Astrocyte (in vitro differentiated cells and primary cell): ENCODE results near the gene SRRM1. TPM values are rescaled to one million over a fixed set of nuclear protein-coding genes. Genes with fewer than 3 reads are reported as not detected.
"Not testable (repeated sequence)": the region's sequence is repeated elsewhere in the genome, so short reads cannot be mapped to it uniquely, and the experiment has no call there.

Experiments
- DNase-seq: peaks from one replicate; pipeline ENCODE4 v3.0.0-alpha.2; 2010; ENCODE audit warnings: low read depth
- FAIRE-seq: peaks from 2 replicates; lab custom pipeline; 2011; peaks lifted over from hg19 to GRCh38; lab: Jason Lieb, UNC
- H2AFZ ChIP-seq: 2 replicates; pipeline ENCODE4 v1.6.0; 2012; ENCODE audit warnings: low read depth, low read length, inconsistent platforms
- H3K27ac ChIP-seq: 2 replicates; pipeline ENCODE4 v1.5.1; 2011; ENCODE audit warnings: low read depth, low read length, inconsistent platforms
- H3K27me3 ChIP-seq: 2 replicates; pipeline ENCODE4 v1.6.0; 2011; ENCODE audit warnings: low read length, inconsistent platforms; ENCODE audit not compliant: insufficient read depth
- H3K36me3 ChIP-seq: 2 replicates; pipeline ENCODE4 v1.5.1; 2011; ENCODE audit warnings: low read length, inconsistent platforms; ENCODE audit not compliant: insufficient read depth
- H3K4me1 ChIP-seq: 2 replicates; pipeline ENCODE4 v1.5.1; 2011; ENCODE audit warnings: low read length, inconsistent platforms; ENCODE audit not compliant: insufficient read depth
- H3K4me2 ChIP-seq: 2 replicates; pipeline ENCODE4 v1.6.0; 2012; ENCODE audit warnings: low read length, inconsistent platforms
- H3K4me3 ChIP-seq: 2 replicates; pipeline ENCODE4 v1.5.1; 2011; ENCODE audit warnings: low read depth, mild to moderate bottlenecking, low read length, inconsistent platforms; ENCODE audit not compliant: insufficient read depth
- H3K79me2 ChIP-seq: 2 replicates; pipeline ENCODE4 v1.6.0; 2012; ENCODE audit warnings: mild to moderate bottlenecking, low read length, inconsistent platforms; ENCODE audit not compliant: insufficient read depth
- H3K9ac ChIP-seq: 2 replicates; pipeline ENCODE4 v1.6.0; 2012; ENCODE audit warnings: mild to moderate bottlenecking, low read length, inconsistent platforms
- H3K9me3 ChIP-seq: 2 replicates; pipeline ENCODE4 v1.5.1; 2012; ENCODE audit warnings: low read depth, mild to moderate bottlenecking, low read length, inconsistent platforms; ENCODE audit not compliant: insufficient read depth
- H4K20me1 ChIP-seq: 2 replicates; pipeline ENCODE4 v1.6.0; 2012; ENCODE audit warnings: low read length, inconsistent platforms; ENCODE audit not compliant: insufficient read depth
- H3K27ac Mint-ChIP-seq: one replicate; pipeline ENCODE4 v1.8.0; 2021; ENCODE audit warnings: mild to moderate bottlenecking, mixed read lengths; ENCODE audit not compliant: unreplicated experiment
- H3K27me3 Mint-ChIP-seq: one replicate; pipeline ENCODE4 v1.8.0; 2021; ENCODE audit warnings: low read depth, mixed read lengths; ENCODE audit not compliant: unreplicated experiment
- H3K36me3 Mint-ChIP-seq: one replicate; pipeline ENCODE4 v1.8.0; 2021; ENCODE audit warnings: low read depth, mixed read lengths; ENCODE audit not compliant: unreplicated experiment
- H3K4me1 Mint-ChIP-seq: one replicate; pipeline ENCODE4 v1.8.0; 2021; ENCODE audit warnings: low read depth, mixed read lengths; ENCODE audit not compliant: unreplicated experiment
- H3K4me3 Mint-ChIP-seq: one replicate; pipeline ENCODE4 v1.8.0; 2021; ENCODE audit warnings: mild to moderate bottlenecking, moderate library complexity, mixed read lengths; ENCODE audit not compliant: unreplicated experiment
- H3K9me3 Mint-ChIP-seq: one replicate; pipeline ENCODE4 v1.8.0; 2021; ENCODE audit warnings: mild to moderate bottlenecking, mixed read lengths; ENCODE audit not compliant: unreplicated experiment
- CTCF ChIP-seq: IDR thresholded peaks from 2 replicates; pipeline ENCODE4 v1.5.1; 2011; ENCODE audit warnings: low read depth, mild to moderate bottlenecking, inconsistent platforms, low read length, moderate library complexity; ENCODE audit not compliant: insufficient read depth
- EZH2 ChIP-seq: IDR thresholded peaks from 2 replicates; pipeline ENCODE4 v1.6.1; 2012; ENCODE audit warnings: mild to moderate bottlenecking, low read length, inconsistent platforms; ENCODE audit not compliant: insufficient read depth
- total RNA-seq: library from RNA; stranded (reverse); gene quantifications from 2 replicates; pipeline ENCODE4 v1.2.1, GENCODE V29; 2021

SRRM1 gene
- total RNA-seq, 1 donor from 2014 or later = 138 TPM

- no peaks in the 10 kb centered on the region for H3K9me3 ChIP-seq
- Mint-ChIP-seq H3K4me1 (peaks cover 7% of the 10 kb centered on the region), H3K4me3 (no peak overlapping the region), H3K36me3 (peaks cover 13% of the 10 kb centered on the region), H3K9me3 (no peaks in the 10 kb centered on the region), H3K27ac (no peak overlapping the region), H3K27me3 (no peaks in the 10 kb centered on the region)
- no peak for DNase-seq
- H3K9ac ChIP-seq = no peak overlapping the region
- peaks cover 51% of the 10 kb centered on the region for H4K20me1 ChIP-seq
- H3K4me3 ChIP-seq = no peak overlapping the region
- H3K4me1 ChIP-seq = no peaks in the 10 kb centered on the region
- H2AFZ ChIP-seq = no peak overlapping the region
- no peak overlapping the region for H3K27ac ChIP-seq
- TF ChIP-seq EZH2 (no peak), CTCF (no peak)
- peaks cover 83% of the 10 kb centered on the region for H3K79me2 ChIP-seq
- no peaks in the 10 kb centered on the region for H3K27me3 ChIP-seq
- FAIRE-seq = peak; percentile 13
- no peak overlapping the region for H3K4me2 ChIP-seq
- H3K36me3 ChIP-seq = peaks cover 82% of the 10 kb centered on the region
Measured at GRCh38 chr1:24659993-24660665, 17.0 kb downstream of the SRRM1 start.

- no peak for TF ChIP-seq EZH2
- Histone ChIP-seq H3K4me1 (no peaks in the 10 kb centered on the region), H3K79me2 (peaks cover 47% of the 10 kb centered on the region), H3K4me2 (no peak overlapping the region), H3K9ac (no peak overlapping the region), H3K9me3 (no peaks in the 10 kb centered on the region), H3K36me3 (peaks cover 80% of the 10 kb centered on the region), H4K20me1 (peaks cover 38% of the 10 kb centered on the region), H3K27ac (no peak overlapping the region), H2AFZ (no peak overlapping the region), H3K4me3 (no peak overlapping the region), H3K27me3 (no peaks in the 10 kb centered on the region)
- Mint-ChIP-seq H3K4me3 (no peak overlapping the region), H3K4me1 (peaks cover 7% of the 10 kb centered on the region), H3K36me3 (peaks cover 17% of the 10 kb centered on the region), H3K9me3 (no peaks in the 10 kb centered on the region), H3K27ac (no peak overlapping the region), H3K27me3 (no peaks in the 10 kb centered on the region)
- no peak for FAIRE-seq
- DNase-seq = no peak
Measured at GRCh38 chr1:24664507-24665033, 21.5 kb downstream of the SRRM1 start.

GRCh38 chr1:24666794-24667193 is 23.7 kb downstream of the SRRM1 start:
- Mint-ChIP-seq H3K9me3 (no peaks in the 10 kb centered on the region), H3K4me3 (no peak overlapping the region), H3K27ac (no peak overlapping the region), H3K4me1 (peaks cover 9% of the 10 kb centered on the region), H3K27me3 (no peaks in the 10 kb centered on the region), H3K36me3 (peaks cover 17% of the 10 kb centered on the region)
- Histone ChIP-seq H3K4me2 (no peak overlapping the region), H3K27me3 (no peaks in the 10 kb centered on the region), H3K9ac (no peak overlapping the region), H4K20me1 (peaks cover 23% of the 10 kb centered on the region), H3K79me2 (peaks cover 32% of the 10 kb centered on the region), H3K36me3 (peaks cover 80% of the 10 kb centered on the region), H3K4me3 (no peak overlapping the region), H3K4me1 (no peaks in the 10 kb centered on the region), H2AFZ (no peak overlapping the region), H3K27ac (no peak overlapping the region), H3K9me3 (no peaks in the 10 kb centered on the region)
- no peak for TF ChIP-seq CTCF
- TF ChIP-seq EZH2 = no peak
- FAIRE-seq (no peak), DNase-seq (no peak)

GRCh38 chr1:24671372-24671771 is 28.3 kb downstream of the SRRM1 start:
- not testable (repeated sequence) for H3K27me3 Mint-ChIP-seq, H3K4me3 Mint-ChIP-seq, H3K4me1 ChIP-seq, H3K79me2 ChIP-seq, H3K27ac ChIP-seq, DNase-seq, H3K4me3 ChIP-seq, H2AFZ ChIP-seq, H3K9me3 Mint-ChIP-seq, H3K9ac ChIP-seq, H3K27me3 ChIP-seq, H3K4me2 ChIP-seq, H3K9me3 ChIP-seq, FAIRE-seq
- Mint-ChIP-seq H3K36me3 (peaks cover 17% of the 10 kb centered on the region), H3K27ac (peak overlapping the region; percentile 23), H3K4me1 (peaks cover 23% of the 10 kb centered on the region)
- Histone ChIP-seq H3K36me3 (peaks cover 66% of the 10 kb centered on the region), H4K20me1 (peaks cover 12% of the 10 kb centered on the region)
